ENCODE results near the gene MLPH. TPM values are rescaled to one million over a fixed set of nuclear protein-coding genes. Genes with fewer than 3 reads are reported as not detected.

Gene MLPH
- total and polyA plus RNA-seq, 2 of the 13 experiments (the other 11 are each of a cell fraction or from before 2014, with no cell fraction given): 0.12 TPM; not detected in 1

GRCh38 chr2:237603718-237604362, 116.8 kb downstream of the MLPH start (continued):
- TF ChIP-seq ZNF800 (CRISPR knock-in tag; IDR thresholded peaks at IDR 0.05) (no peak), MIER3 (CRISPR knock-in tag; IDR thresholded peaks at IDR 0.05; ENCODE audit: borderline replicate concordance) (no peak), ZNF251 (CRISPR knock-in tag; IDR thresholded peaks at IDR 0.05) (no peak), TAF15 (IDR thresholded peaks at IDR 0.05; ENCODE audit: low read depth, low read length, poor library complexity, severe bottlenecking) (no peak), NR2F1 (CRISPR knock-in tag; IDR thresholded peaks at IDR 0.05) (no peak), DMAP1 (CRISPR knock-in tag; IDR thresholded peaks at IDR 0.05) (no peak), NFE2 (CRISPR knock-in tag; IDR thresholded peaks at IDR 0.05) (no peak), ZFY (CRISPR knock-in tag; IDR thresholded peaks at IDR 0.05) (no peak), MBNL3 (CRISPR knock-in tag; conservative IDR thresholded peaks at IDR 0.05) (no peak), CENPT (CRISPR knock-in tag; IDR thresholded peaks at IDR 0.05; ENCODE audit: low read depth) (no peak), ZMYM3 (CRISPR knock-in tag; IDR thresholded peaks at IDR 0.05) (no peak), ZBTB34 (CRISPR knock-in tag; IDR thresholded peaks at IDR 0.05) (no peak), GLMP (CRISPR knock-in tag; IDR thresholded peaks at IDR 0.05; ENCODE audit: borderline replicate concordance) (no peak)
- TF ChIP-seq, protein P1, sequence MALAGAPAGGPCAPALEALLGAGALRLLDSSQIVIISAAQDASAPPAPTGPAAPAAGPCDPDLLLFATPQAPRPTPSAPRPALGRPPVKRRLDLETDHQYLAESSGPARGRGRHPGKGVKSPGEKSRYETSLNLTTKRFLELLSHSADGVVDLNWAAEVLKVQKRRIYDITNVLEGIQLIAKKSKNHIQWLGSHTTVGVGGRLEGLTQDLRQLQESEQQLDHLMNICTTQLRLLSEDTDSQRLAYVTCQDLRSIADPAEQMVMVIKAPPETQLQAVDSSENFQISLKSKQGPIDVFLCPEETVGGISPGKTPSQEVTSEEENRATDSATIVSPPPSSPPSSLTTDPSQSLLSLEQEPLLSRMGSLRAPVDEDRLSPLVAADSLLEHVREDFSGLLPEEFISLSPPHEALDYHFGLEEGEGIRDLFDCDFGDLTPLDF (CRISPR knock-in tag; IDR thresholded peaks at IDR 0.05): no peak
- TF ChIP-seq, protein P2, sequence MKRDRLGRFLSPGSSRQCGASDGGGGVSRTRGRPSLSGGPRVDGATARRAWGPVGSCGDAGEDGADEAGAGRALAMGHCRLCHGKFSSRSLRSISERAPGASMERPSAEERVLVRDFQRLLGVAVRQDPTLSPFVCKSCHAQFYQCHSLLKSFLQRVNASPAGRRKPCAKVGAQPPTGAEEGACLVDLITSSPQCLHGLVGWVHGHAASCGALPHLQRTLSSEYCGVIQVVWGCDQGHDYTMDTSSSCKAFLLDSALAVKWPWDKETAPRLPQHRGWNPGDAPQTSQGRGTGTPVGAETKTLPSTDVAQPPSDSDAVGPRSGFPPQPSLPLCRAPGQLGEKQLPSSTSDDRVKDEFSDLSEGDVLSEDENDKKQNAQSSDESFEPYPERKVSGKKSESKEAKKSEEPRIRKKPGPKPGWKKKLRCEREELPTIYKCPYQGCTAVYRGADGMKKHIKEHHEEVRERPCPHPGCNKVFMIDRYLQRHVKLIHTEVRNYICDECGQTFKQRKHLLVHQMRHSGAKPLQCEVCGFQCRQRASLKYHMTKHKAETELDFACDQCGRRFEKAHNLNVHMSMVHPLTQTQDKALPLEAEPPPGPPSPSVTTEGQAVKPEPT (CRISPR knock-in tag; IDR thresholded peaks at IDR 0.05; ENCODE audit: low read depth): peak; percentile 14; the same call in 1 of the 2 replicates
- TF ChIP-seq, protein P3, sequence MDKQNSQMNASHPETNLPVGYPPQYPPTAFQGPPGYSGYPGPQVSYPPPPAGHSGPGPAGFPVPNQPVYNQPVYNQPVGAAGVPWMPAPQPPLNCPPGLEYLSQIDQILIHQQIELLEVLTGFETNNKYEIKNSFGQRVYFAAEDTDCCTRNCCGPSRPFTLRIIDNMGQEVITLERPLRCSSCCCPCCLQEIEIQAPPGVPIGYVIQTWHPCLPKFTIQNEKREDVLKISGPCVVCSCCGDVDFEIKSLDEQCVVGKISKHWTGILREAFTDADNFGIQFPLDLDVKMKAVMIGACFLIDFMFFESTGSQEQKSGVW (CRISPR knock-in tag; IDR thresholded peaks at IDR 0.05; ENCODE audit: borderline replicate concordance): no peak
- TF ChIP-seq, protein P4, sequence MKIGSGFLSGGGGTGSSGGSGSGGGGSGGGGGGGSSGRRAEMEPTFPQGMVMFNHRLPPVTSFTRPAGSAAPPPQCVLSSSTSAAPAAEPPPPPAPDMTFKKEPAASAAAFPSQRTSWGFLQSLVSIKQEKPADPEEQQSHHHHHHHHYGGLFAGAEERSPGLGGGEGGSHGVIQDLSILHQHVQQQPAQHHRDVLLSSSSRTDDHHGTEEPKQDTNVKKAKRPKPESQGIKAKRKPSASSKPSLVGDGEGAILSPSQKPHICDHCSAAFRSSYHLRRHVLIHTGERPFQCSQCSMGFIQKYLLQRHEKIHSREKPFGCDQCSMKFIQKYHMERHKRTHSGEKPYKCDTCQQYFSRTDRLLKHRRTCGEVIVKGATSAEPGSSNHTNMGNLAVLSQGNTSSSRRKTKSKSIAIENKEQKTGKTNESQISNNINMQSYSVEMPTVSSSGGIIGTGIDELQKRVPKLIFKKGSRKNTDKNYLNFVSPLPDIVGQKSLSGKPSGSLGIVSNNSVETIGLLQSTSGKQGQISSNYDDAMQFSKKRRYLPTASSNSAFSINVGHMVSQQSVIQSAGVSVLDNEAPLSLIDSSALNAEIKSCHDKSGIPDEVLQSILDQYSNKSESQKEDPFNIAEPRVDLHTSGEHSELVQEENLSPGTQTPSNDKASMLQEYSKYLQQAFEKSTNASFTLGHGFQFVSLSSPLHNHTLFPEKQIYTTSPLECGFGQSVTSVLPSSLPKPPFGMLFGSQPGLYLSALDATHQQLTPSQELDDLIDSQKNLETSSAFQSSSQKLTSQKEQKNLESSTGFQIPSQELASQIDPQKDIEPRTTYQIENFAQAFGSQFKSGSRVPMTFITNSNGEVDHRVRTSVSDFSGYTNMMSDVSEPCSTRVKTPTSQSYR (CRISPR knock-in tag; IDR thresholded peaks at IDR 0.05; ENCODE audit: borderline replicate concordance): no peak
